GM21381 (cell line): ENCODE measurements around the gene GYS1.
"Not testable (repeated sequence)": the region's sequence is repeated elsewhere in the genome, so short reads cannot be mapped to it uniquely, and the experiment has no call there.

ENCODE experiments used
- ATAC-seq: cut with Tn5 transposase; IDR thresholded peaks from one replicate; pipeline ENCODE4 v1.9.1; 2021; ENCODE audit warnings: mild to moderate bottlenecking, moderate library complexity; ENCODE audit not compliant: unreplicated experiment

The GYS1 gene

DNA sequence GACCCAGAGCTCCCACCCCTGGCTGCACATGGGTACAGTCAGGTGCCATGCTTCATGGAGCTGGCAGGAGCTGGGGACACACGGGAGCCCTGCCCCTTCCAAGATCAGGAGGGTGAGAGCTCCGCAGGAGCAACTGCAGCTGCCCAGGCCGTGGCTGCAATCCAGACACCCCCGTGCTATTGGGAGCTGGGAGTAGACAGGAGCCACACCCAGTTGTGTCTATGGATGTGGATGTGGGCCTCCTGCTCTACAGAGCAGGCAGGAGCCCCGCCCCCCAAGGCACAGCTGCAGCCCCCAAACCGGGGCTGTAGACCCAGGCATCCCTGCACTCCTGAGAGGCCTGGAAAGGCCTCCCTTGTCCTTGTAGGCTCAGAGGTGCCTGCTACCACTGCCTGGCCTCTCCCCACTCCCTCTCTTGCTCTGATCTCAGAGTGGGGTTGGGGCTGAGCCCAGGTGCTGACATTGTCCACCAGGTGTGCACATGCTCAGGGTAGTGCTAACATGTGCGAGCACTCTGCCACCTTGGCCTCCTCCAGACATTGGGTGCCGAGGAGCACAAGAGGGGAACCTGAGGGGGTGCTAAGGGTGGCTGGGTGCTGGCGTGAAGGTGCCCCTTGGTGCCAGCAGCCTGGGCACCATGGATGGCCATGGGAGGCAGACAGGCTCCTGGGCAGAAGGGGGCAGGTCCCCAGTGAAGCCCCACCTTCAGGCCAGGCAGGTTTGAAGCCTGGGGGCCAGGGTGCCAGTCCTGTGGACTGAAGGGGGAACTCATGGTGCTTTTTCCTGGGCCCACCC lies 46.4 kb downstream of the GYS1 start:
- no peak for ATAC-seq

DNA sequence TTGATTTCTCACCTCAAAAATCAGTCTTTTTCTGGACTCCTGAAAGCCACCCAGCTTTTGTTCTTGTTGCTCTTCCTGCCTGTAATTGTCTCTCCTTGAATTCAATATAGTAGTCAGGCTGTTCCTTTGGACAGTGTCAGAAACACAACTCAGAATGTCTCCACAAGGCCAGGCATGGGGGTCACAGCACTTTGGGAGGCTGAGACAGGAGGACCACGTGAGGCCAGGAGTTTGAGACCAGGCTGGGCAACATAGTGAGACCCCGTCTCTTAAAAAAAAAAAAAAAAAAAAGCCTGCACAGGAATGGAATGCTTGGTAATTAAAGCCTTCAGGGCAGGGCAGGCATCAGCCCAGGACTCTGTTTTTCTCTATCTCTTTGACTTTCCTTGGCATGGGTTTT lies 47.3 kb downstream of the GYS1 start:
- no peak for ATAC-seq

DNA sequence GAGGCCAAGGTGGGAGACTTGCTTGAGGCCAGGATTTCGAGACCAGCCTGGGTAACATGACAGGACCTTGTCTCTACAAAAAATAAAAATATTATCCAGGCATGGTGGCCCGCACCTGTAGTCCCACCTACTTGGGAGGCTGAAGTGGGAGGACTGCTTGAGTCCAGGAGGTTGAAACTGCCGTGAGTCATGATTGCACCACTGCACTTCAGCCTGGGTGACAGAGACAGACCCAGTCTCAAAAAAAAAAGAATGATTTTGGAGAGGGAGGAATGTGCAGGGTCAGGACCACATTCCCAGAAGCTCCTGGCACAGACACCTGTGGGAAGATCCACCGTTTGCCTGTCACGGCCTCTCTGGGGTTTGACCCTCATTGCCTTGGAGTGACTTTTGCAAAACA lies 47.7 kb downstream of the GYS1 start:
- ATAC-seq = no peak

DNA sequence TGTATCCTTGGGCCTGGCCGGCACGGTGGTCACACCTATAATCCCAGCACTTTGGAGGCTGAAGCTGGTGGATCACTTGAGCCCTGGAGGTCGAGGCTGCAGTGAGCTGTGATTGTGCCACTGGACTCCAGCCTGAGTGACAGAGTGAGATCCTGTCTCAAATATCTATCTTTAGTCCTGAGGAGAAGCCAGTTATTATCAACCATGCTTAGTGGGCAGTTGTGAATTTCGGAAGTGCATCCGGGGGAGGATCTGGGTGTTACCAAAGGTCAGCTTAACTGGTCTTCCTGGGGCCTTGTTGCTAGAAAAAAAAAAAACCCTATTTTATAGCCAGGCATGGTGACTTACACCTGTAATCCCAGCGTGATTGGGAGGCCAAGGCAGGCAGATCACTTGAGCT lies 50.0 kb downstream of the GYS1 start:
- no peak for ATAC-seq

DNA sequence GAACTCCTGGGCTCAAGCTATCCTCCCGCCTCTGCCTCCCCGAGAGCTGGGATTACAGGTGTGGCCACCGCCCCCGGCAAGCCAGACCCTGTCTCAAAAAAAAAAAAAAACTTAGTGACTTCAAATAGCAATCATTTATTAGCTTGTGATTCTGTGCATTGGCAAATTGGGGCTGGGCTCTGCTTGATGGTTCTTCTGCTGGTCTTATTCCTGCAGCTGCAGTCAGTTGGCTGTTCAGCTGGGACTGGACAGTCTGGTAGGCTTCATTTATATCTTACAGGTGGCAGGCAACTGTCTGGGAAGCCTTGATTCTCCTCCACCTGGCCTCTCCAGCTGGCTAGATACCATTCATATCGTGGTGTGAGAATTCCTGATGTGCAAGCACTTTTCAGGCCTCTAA lies 52.2 kb downstream of the GYS1 start:
- no peak for ATAC-seq

DNA sequence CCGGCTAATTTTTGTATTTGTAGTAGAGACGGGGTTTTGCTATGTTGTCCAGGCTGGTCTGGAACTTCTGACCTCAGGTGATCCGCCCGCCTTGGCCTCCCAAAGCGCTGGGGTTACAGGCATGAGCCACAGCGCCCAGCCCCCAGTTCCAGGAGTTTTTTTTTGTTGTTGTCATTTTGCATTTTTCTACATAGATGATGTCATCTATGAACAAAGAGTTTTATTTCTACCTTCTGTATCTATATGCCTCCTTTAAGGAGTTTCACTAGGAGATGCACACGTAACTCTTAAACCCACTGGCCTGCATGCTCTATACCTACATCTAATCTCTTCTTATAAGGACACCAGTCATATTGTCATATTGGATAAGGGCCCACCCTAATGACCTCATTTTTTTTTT lies 54.9 kb downstream of the GYS1 start:
- ATAC-seq = no peak

DNA sequence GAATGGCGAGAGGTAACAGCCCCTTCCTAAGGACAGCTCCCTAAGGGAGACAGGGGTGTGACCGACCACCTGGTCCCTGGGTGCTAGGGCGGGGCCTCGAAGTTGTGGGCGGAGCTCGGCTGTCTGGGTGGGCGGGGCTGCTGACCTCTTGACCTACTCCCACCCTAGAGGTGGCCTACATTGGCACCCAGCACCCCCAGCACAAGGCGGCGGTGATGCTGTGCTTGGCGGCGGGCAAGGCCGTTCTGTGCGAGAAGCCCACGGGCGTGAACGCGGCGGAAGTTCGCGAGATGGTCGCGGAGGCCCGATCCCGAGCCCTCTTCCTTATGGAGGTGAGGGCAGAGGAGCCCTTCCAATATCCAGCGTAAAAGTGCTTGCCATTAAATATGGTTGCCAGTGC lies 57.2 kb downstream of the GYS1 start:
- no peak for ATAC-seq

DNA sequence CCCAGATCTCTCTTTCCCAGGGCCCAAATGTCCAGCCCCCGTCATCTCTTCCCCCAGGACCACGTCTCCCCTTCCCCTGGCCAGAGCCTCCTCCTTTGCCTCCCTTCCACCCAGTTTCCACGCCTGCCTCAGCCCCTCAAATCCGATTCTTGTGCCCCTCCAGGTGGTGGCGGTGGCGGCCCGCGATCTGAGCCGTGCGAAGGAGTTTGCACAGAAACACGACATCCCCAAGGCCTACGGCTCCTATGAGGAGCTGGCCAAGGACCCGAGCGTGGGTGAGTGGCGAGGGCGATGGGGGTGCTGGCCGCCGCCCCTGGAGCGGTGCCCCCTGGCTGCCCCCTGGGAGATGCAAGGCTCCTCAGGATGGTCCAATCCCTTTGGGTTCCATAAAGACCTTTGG lies 58.3 kb downstream of the GYS1 start:
- no peak for ATAC-seq

DNA sequence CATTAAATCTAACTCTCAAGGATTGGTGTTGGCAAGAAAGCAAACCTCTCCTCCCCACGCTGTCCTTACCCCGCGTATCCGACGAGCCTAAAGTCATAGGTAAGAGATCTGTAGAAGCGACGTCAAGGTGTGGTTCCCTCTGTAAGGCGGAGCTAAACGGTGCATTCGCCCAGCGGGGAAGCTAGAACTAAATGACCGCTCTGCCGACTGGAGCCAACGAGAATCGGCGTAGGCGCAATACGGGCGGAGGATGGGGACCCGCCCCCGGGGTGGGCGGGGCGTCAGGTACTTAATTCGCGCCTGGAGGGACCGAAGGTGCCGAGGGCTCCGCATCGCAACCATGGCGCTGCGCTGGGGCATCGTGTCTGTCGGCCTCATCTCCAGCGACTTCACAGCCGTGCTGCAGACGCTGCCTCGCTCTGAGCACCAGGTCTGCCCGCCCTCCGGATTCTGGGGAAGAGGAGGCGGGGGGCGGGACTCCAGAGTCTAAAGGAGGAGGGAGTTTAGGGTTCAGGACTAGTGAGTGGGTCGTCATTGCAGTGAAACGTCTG lies 59.7 kb downstream of the GYS1 start, which contains the start of gene DHDH:
Gene DHDH, plus strand, starts transcription at position 318 of the 551 bp plus-strand sequence. Its CDS starts 23 bp downstream, at position 341.
- ATAC-seq = no peak

DNA sequence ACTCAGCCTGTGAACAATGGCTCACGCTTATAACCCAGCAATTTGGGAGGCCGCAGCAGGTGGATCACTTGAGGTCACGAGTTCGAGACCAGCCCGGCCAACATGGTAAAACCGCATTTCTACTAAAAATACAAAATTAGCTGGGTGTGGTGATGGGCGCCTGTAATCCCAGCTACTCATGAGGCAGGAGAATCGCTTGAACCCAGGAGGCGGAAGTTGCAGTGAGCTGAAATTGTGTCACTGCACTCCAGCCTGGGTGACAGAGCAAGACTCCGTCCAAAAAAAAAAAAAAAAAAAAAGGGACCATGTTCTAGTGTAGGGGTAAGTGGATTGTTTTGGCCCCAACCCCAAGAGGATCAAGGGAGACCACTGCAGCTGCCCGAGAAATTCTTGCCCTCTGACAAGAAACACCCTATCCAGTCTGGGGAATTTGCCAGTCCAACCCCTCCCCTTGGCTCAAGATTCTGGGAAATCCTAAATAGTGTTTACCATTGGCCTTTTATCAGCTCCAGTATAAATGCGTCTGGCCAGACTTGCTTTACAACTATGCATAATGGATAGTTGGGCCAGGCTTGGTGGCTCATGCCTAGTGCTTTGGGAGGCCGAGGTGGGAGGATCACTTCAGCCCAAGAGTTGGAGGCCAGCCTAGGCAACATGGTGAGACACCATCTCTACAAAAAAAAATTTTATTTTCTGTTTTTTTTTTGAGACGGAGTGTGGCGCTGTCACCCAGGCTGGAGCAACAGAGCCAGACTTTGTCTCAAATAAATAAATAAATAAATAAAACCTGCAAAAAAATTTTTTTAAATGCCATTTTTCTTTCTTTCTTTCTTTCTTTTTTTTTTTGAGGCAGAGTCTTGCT lies 64.7 kb downstream of the GYS1 start:
- no peak for ATAC-seq

DNA sequence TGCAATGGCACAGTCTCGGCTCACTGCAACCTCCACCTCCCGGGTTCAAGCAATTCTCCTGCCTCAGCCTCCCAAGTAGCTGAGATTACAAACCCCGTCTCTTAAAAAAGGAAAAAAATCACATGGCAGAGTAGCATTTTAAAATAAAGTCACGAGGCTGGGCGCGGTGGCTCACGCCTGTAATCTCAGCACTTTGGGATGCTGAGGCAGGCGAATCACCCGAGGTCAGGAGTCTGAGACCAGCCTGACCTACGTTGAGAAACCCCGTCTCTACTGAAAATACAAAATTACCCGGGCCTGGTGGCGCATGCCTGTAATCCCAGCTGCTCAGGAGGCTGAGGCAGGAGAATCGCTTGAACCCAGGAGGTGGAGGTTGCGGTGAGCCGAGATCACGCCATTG lies 65.4 kb downstream of the GYS1 start:
- ATAC-seq = not testable (repeated sequence)

DNA sequence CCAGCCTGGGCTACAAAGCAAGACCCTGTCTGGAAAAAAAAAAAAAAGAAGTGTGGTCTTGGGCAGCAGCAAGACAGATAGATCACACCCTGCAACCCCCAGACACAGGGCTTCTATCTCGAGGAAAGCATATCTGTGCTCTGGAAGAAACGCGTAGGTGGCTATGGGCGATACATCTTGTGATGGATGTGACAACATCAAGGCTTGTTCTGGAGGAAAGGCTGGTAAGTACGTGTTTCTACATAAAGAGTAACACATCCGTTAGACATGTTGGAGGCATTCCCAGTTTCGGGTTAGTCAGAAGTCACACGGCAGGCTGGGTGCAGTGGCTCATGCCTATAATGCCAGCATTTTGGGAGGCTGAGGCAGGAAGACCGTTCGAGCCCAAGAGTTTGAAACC lies 66.2 kb downstream of the GYS1 start:
- no peak for ATAC-seq

DNA sequence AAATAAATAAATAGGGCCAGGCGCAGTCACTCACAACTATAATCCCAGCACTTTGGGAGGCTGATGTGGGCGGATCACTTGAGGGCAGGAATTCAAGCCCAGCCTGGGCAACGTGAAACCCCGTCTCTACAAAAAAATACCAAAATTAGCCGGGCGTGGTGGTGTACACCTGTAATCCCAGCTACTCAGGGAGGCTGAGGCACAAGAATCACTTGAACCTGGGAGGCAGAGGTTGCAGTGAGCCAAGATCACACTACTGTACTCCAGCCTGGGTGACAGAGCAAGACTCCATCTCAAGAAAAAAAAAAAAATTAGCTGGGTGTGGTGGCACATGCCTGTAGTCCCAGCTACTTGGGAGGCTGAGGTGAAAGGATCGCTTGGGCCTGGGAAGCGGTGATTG lies 67.2 kb downstream of the GYS1 start:
- ATAC-seq = not testable (repeated sequence)

DNA sequence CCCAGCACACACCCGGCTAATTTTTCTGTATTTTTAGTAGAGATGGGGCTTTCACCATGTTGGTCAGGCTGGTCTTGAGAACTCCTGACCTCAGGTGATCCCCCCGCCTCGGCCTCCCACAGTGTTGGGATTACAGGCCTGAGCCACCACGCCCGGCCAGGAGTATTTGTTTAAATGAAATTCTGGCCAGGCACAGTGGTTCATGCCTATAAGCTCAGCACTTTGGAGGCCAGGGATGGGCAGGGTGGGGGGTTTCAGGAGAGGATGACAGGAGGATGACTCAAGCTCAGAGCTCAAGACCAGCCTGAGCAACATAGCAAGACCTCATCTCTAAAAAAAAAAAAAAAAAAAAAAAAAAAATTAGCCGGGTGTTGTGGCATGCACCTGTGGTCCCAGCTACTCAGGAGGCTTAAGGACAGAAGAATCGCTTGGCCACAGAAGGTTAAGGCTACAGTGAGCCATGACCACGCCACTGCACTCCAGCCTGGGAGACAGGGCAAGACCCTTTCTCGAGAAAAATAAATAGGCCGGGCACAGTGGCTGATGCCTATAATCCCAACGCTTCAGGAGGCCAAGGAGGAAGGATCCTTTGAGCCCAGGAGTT lies 67.8 kb downstream of the GYS1 start:
- ATAC-seq = no peak

DNA sequence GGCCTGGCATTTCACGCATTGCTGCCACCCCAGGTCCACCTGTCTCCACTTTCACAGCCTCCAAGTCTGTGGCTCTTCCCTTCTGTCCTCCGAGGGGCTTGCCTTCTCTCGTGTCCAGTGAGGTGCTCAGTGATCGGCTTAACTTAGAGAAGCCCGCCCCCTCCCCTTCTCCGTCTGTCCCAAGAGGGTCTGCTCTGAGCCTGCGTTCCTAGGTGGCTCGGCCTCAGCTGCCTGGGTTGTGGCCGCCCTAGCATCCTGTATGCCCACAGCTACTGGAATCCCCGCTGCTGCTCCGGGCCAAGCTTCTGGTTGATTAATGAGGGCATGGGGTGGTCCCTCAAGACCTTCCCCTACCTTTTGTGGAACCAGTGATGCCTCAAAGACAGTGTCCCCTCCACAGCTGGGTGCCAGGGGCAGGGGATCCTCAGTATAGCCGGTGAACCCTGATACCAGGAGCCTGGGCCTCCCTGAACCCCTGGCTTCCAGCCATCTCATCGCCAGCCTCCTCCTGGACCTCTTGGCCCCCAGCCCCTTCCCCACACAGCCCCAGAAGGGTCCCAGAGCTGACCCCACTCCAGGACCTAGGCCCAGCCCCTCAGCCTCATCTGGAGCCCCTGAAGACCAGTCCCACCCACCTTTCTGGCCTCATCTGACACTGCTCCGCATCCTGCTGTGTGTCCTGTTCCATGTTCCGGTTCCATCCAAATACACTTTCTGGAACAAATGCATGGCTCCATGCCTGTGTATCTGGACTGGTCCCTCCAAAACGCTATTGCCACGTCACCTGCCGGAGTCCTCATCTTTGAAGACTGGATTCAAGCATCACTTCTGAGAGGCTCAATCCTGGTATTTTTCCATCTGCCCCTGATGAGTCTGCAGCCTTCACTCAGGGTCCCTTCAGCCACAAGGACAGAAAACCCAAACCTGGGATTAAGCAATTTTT lies 70.3 kb downstream of the GYS1 start:
- no peak for ATAC-seq

DNA sequence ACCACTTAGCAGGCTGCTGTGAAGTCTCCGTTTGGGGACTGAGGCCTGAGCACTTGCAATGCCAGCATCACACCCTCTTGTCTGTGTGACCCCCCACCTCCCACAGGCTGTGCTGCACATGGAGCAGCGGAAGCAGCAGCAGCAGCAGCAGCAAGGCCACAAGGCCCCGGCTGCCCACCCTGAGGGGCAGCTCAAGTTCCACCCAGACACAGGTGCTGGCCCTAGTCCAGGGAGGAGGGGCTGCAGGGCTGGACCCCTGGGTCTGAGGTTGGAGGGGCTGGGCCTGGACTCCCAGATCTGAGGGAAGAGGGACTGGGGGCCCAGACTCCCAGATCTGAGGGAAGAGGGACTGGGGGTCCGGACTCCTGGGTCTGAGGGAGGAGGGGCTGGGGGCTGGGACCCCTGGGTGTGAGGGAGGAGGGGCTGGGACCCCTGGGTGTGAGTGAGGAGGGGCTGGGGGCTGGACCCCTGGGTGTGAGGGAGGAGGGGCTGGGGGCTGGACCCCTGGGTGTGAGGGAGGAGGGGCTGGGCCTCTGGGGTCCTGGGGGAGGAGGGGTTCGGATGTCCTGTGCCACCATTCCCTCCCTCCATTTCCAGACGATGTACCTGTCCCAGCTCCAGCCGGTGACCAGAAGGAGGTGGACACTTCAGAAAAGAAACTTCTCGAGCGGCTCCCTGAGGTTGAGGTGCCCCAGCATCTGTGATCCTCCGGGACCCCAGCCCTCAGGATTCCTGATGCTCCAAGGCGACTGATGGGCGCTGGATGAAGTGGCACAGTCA lies 71.2 kb downstream of the GYS1 start:
- ATAC-seq = no peak

DNA sequence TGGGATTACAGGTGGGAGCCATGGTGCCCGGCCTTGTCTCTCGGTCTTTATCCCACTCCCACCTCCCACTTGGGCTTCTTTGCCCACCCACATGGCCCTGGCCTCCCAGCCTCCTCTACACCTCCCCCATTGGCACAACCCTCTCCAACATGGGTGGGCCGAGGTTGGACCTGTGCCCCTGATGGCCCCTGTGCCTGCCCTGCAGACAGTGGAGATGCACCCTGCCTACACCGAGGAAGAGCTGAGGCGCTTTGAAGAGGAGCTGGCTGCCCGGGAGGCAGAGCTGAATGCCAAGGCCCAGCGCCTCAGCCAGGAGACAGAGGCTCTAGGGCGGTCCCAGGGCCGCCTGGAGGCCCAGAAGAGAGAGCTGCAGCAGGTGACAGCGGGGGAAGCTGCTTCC lies 72.2 kb downstream of the GYS1 start:
- ATAC-seq = no peak

DNA sequence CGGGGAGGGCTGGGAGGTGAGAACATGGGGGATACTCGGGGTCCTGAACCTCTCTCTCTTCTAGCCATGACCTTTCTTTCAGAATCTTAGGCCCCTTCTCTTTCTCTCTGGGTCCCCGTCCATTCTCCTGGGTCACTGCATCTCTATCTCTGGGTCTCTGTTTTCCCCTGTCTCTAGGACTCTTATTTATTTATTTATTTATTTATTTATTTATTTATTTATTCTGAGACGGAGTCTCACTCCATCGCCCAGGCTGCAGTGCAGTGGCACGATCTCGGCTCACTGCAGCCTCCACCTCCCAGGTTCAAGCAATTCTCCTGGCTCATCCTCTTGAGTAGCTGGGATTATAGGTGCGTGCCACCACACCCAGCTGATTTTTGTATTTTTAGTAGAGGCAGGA lies 73.8 kb downstream of the GYS1 start:
- ATAC-seq = not testable (repeated sequence)

DNA sequence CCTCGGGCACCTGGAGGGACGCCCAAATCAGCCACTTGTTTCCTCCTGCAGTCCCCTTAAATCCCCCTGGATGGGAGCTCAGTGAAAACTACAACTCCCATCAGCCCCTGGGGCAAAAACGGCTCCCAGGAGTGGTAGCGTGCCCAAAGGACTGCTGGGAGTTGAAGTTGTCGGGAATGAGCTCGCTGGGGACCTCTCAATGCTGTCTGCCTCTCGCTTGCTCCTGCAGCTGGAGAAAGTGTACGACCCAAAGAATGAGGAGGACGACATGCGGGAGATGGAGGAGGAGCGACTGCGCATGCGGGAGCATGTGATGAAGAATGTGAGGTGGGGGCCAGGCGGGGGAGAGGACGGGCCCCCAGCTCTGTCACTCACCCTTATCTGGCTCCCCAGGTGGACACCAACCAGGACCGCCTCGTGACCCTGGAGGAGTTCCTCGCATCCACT lies 74.3 kb downstream of the GYS1 start:
- ATAC-seq = no peak
